BE2C (cell line): ENCODE measurements around the gene PLA2G3.

Source experiments
- DNase-seq: peaks from one replicate; pipeline ENCODE4 v3.0.0-alpha.2; 2020
- H3K27me3 ChIP-seq: fragments of 250-450 bp; sonication (Bioruptor Pico); 2 replicates; pipeline ENCODE4 v1.5.1; 2020; ENCODE audit warnings: mild to moderate bottlenecking
- H3K36me3 ChIP-seq: fragments of 250-450 bp; sonication (Bioruptor Pico); 2 replicates; pipeline ENCODE4 v1.5.1; 2020; ENCODE audit warnings: mild to moderate bottlenecking
- H3K4me1 ChIP-seq: fragments of 250-450 bp; sonication (Bioruptor Pico); 2 replicates; pipeline ENCODE4 v1.5.1; 2020
- H3K4me3 ChIP-seq: 2 replicates; pipeline ENCODE4 v1.5.1; 2011; ENCODE audit warnings: low read depth, low read length
- H3K9me3 ChIP-seq: fragments of 250-450 bp; sonication (Bioruptor Pico); 2 replicates; pipeline ENCODE4 v1.5.1; 2020
- CTCF ChIP-seq: IDR thresholded peaks from 2 replicates; pipeline ENCODE4 v1.5.1; 2012; ENCODE audit warnings: mild to moderate bottlenecking, low read depth, low read length

PLA2G3 gene

DNA sequence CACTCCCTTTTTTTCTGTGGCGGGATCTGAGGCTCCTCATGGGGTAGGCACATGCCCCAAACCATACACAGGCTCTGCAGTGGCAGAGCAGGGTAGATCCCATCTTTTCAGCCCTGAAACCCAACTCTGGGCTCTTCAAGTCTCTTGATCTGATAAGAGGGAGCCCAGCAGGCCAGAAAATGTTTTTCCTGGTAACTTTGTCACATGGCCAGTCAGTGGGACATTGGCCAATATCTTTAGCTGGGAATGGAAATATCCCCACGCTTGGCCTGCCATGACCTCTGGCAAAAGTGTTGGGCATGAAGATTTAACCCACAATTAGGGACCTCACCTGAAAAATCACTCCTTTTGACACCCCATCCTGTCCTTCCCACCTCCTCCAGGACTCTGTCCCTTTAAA, 9.4 kb downstream of the PLA2G3 start:
- no peak for TF ChIP-seq CTCF
- Histone ChIP-seq H3K9me3 (no peaks in the 10 kb centered on the region), H3K4me3 (no peak overlapping the region), H3K4me1 (peaks cover 15% of the 10 kb centered on the region), H3K27me3 (no peaks in the 10 kb centered on the region), H3K36me3 (no peaks in the 10 kb centered on the region)
- DNase-seq, result no peak

- no peak for TF ChIP-seq CTCF
- H3K4me1 ChIP-seq, result peaks cover 15% of the 10 kb centered on the region
- H3K9me3 ChIP-seq, result no peaks in the 10 kb centered on the region
- no peak for DNase-seq
- H3K4me3 ChIP-seq, result no peak overlapping the region
- H3K36me3 ChIP-seq, result no peaks in the 10 kb centered on the region
- no peaks in the 10 kb centered on the region for H3K27me3 ChIP-seq
Observed at GRCh38 chr22:31128156-31128555, 12.2 kb downstream of the PLA2G3 start.

DNA sequence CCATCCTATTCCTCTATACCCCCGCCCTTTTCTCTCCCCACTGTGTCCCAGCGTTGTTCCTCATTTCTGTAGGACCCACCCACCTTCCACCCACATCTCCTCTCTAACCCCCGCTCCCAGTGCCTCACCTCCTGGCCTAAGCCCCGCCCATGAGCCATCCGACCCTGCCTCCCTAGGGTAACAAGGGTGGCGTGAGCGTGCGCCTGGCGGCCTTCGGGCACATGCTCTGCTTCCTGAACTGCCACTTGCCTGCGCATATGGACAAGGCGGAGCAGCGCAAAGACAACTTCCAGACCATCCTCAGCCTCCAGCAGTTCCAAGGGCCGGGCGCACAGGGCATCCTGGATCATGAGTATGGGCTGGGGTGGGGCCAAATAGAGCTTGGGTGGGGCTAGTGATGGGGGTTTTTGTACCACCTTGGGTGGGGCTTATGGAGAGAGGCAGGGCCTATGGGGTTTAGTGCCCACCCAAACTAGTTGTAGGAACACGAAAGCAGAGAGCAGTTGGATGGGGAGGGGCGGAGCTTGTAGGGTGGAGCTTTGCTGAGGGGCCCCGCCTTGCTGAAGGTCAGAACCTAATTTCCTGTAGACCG, 13.0 kb downstream of the PLA2G3 start:
- no peaks in the 10 kb centered on the region for H3K27me3 ChIP-seq
- no peaks in the 10 kb centered on the region for H3K36me3 ChIP-seq
- no peak for TF ChIP-seq CTCF
- DNase-seq, result peak; percentile 93
- peaks cover 15% of the 10 kb centered on the region for H3K4me1 ChIP-seq
- H3K9me3 ChIP-seq, result no peaks in the 10 kb centered on the region
- peak overlapping the region; percentile 19 for H3K4me3 ChIP-seq

GRCh38 chr22:31126869-31127175, 13.5 kb downstream of the PLA2G3 start:
- H3K4me3 ChIP-seq, result peak overlapping the region; percentile 19
- no peak for DNase-seq
- no peak for TF ChIP-seq CTCF
- no peaks in the 10 kb centered on the region for H3K36me3 ChIP-seq
- H3K9me3 ChIP-seq, result no peaks in the 10 kb centered on the region
- no peaks in the 10 kb centered on the region for H3K27me3 ChIP-seq
- peaks cover 15% of the 10 kb centered on the region for H3K4me1 ChIP-seq

DNA sequence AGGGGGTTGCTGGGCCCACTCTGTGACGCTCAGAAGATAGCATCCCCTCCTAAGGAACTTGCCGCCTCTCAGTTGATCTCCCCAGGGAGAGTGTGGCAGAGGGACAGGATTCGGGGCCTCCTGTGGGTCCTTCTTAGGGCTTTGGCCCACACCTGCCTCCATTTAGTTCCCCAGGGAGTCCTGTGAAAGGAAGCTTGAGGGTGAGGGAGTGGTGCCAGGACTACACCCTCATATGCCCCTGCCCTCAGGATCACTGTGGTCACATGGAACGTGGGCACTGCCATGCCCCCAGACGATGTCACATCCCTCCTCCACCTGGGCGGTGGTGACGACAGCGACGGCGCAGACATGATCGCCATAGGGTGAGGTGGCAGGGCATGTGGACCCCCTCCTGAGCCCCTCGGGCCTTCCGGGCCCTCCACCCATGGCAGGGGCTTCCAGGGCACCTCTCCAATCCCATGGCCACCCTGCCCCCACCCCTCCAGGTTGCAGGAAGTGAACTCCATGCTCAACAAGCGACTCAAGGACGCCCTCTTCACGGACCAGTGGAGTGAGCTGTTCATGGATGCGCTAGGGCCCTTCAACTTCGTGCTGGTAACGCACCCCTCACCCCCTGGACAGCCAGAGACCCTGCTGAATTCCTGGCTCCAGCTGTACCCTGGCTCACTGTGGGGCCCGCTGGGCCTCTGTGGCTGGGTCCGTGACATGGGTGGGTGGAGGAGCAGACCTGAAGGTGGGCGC, 14.0 kb downstream of the PLA2G3 start:
- TF ChIP-seq CTCF, result no peak
- Histone ChIP-seq H3K27me3 (no peaks in the 10 kb centered on the region), H3K9me3 (no peaks in the 10 kb centered on the region), H3K4me1 (peaks cover 15% of the 10 kb centered on the region), H3K4me3 (no peak overlapping the region), H3K36me3 (no peaks in the 10 kb centered on the region)
- DNase-seq, result no peak

- Histone ChIP-seq H3K27me3 (no peaks in the 10 kb centered on the region), H3K36me3 (no peaks in the 10 kb centered on the region), H3K4me3 (no peak overlapping the region), H3K9me3 (no peaks in the 10 kb centered on the region), H3K4me1 (peaks cover 15% of the 10 kb centered on the region)
- TF ChIP-seq CTCF, result no peak
- no peak for DNase-seq
Observed at GRCh38 chr22:31125521-31126117, 14.7 kb downstream of the PLA2G3 start.
